HG03280 (cell line): ENCODE measurements around the gene HIP1.
"Not testable (repeated sequence)": the region's sequence is repeated elsewhere in the genome, so short reads cannot be mapped to it uniquely, and the experiment has no call there.

Source experiments
- ATAC-seq: cut with Tn5 transposase; IDR thresholded peaks from one replicate; pipeline ENCODE4 v1.9.1; 2021; ENCODE audit warnings: mild to moderate bottlenecking, moderate library complexity; ENCODE audit not compliant: unreplicated experiment

The HIP1 gene

GRCh38 chr7:75583255-75583654, 155.5 kb downstream of the HIP1 start:
- ATAC-seq: no peak

DNA sequence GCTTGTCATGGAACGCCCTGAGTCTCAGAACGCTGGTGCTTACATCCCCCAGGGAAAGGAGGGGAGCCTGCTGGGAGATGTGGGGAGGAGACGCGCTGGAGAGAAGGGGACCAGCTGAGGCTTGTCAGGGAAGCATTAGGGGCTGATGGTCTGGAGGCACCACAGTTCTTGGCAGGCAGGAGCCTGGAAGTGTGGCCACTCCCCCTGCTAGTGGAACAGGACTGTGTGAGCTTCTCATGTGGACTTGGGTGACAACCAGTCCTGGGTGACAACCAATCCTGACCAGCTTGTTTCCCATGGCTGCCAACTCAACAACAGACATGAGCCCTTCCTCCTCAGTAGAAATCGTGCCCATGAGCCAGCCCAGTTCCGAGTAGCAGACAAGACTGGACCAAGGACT, 158.8 kb downstream of the HIP1 start:
- no peak for ATAC-seq

GRCh38 chr7:75578081-75578480, 160.7 kb downstream of the HIP1 start:
- ATAC-seq: no peak

DNA sequence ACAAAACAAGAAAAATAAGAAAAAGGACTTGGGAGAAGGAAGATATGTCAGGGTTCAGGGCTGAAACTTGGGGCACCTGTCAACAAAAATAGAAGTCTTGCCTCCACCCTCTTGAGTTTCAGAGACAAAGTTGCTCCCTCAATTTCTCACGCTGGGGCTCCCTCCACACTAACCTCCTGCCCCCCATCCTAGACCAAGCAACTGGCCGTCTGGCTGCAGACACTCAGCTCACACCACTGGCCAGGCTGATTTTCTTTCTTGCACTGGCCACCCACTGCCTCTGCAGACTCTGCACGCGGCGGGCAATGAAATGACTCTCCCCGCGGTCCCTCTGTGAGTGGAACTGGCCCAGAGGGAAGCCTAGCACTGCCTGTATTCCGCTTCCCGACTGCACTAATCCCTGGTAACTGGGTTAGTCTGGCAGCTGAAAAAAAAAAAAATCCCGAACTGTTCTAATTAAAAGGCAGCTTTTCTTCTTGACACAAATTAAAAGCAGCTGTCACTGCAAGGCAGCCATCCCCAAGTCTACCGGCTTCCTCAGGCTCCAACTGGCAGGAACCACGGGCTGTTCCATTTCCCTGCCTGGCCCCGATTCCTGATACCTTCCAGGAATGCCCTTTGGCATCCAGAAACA, 163.1 kb downstream of the HIP1 start:
- ATAC-seq: no peak

- ATAC-seq: no peak
These were observed 165.2 kb downstream of the HIP1 start for GRCh38 chr7:75573477-75574019.

DNA sequence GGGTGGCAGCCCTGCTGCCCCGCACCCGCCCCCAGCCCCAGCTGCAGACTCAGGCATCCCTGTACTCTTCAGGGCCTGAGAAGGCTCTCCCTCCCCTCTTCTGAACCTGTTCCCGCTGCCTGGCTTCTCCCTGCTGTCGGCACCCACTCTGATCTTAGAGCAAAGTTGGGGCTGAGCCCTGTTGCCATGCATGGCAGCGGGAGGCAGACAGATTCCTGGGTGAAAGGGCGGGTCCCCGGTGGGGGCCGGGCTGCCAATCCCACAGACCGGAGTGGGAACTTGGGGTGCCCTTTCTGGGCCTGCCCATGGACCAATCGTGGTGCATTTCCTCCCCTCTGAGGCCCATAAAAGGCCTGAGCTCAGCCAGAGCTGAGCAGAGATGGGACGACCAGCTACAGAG, 165.9 kb downstream of the HIP1 start:
- no peak for ATAC-seq

- ATAC-seq: no peak
These were observed 166.3 kb downstream of the HIP1 start for GRCh38 chr7:75572396-75572795.

- ATAC-seq: no peak
These were observed 167.5 kb downstream of the HIP1 start for GRCh38 chr7:75571209-75571608.

GRCh38 chr7:75569629-75570282, 169.0 kb downstream of the HIP1 start:
- ATAC-seq: not testable (repeated sequence)

DNA sequence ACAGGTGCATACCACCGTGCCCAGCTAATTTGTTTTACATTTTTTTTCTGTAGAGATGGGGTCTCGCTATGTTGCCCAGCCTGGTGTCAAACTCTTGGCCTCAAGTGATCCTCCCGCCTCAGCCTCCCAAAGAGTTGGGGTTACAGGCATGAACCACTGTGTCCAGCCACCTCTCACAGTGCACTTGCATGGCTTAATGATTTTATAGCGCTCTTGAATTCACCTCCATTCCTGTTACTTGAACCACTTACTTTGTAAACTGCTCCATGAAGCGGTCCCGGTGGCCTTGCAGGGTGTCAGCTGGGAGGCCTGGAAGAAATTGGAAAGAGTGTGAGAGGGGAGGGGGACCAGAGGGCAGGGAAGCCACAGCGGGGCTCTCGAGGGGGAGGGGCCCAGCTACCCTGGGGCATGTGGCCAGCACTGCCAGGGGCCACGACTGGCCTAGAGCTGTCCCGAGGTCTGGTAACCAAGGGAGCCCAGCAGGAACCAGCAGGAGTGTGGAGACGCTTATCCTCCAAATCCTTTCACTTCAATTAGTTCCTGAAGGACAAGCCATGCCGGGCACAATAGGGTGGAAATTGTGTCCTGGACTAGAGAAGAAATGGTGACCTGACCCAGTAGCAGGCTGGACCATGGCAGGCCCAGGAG, 170.7 kb downstream of the HIP1 start:
- no peak for ATAC-seq

GRCh38 chr7:75565132-75565837, 173.5 kb downstream of the HIP1 start:
- ATAC-seq: no peak

GRCh38 chr7:75563171-75563570, 175.6 kb downstream of the HIP1 start:
- ATAC-seq: no peak

DNA sequence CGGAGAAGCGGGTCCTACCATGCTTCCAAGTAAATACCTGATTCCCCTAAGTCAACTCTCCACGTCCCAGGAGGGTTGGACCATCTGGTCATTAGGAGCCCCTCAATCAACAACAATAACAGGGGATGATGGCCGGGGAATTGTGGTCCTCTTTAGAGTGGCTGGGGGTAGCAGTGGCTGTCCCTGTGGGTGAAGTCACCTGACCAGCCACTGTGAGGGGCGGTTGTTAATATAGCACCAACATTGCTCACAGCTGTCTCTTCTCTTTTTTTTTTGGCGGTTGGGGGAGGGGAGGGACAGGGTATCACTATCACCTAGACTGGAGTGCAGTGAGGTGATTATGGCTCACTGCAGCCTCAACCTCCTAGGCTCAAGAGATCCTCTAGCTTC, 178.8 kb downstream of the HIP1 start:
- no peak for ATAC-seq

DNA sequence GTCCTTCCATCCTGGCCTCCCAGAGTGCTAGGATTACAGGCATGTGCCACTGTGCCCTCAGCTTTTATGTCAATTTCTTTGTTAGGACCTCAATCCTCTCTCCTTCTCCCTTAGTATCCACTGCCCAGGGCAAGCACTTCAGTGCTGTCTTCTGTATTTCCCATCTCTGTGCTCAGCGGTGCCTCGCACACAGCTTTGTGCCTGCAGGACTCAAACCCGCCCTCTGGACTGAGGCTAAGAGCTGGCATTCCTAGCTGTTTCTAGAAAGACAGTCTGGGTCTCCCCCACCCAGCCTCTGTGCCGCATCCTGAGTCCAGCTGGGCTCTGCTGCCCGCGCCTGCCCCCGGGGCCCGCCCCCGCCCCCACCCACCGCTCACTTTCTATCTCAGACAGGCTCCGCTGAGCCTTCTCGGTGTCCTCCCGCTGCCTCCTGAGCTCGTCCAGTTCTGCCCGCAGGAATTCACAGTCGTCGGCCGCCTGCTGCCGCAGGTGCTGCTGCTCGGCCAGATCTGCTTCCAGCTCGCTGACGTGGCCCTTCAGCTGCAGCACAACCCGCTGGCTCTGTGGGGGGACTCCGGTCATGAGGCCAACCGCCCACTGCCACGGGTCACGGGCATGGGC, 179.3 kb downstream of the HIP1 start:
- ATAC-seq: no peak

DNA sequence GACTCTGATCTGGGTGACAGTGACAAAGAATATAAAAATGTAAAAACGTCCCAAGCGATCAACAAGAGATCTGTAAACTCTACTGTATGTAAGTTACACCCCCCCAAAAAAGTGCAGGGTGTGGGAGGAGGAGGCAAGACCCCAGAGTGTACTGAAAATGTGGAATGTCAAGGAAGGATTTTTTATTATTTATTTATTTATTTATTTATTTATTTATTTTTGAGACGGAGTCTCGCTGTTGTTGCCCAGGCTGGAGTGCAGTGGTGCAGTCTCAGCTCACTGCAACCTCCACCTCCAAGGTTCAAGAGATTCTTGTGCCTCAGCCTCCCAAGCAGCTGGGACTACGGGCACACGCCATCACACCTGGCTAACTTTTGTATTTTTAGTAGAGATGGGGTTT, 181.9 kb downstream of the HIP1 start:
- ATAC-seq: not testable (repeated sequence)

- no peak for ATAC-seq
These were observed 183.0 kb downstream of the HIP1 start for GRCh38 chr7:75555736-75556135.

DNA sequence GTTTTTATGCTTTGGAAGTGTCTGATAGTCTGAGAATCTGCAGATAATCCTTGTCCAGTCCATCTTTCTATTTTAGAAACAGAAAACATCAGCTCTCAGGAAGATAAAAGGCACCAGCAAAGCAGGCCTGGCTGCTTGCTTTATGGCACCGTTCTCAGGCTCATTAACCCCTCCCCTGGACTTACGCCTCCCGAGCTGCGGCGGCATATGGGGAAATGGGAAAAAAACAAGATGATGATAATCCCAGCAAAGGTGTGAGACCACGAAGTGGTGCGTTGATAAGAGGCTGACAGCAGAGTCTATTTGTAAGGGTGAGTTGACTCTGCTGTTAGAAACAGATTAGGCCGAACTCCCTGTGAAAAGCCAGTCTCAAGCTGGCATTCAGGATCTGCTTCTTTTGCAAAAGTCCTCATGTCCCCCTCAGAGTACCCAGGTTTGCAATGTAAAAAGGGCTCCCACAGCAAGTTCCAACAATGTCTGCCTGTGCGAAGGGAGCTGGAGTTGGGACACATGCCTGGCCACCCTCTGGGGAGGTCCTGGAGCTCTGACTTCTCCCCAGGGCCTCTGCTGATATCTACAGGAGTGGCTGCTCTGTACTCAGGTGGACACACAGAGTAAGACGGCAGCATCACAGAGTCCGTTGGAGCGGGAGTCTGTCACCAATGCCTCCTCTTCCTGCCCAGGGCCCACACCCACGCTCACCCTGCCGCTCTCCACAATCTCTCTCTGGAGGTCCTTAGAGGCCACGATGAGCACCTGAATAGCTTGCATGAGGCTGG, 192.3 kb downstream of the HIP1 start:
- no peak for ATAC-seq

- no peak for ATAC-seq
These were observed 201.0 kb downstream of the HIP1 start for GRCh38 chr7:75537731-75538130.

DNA sequence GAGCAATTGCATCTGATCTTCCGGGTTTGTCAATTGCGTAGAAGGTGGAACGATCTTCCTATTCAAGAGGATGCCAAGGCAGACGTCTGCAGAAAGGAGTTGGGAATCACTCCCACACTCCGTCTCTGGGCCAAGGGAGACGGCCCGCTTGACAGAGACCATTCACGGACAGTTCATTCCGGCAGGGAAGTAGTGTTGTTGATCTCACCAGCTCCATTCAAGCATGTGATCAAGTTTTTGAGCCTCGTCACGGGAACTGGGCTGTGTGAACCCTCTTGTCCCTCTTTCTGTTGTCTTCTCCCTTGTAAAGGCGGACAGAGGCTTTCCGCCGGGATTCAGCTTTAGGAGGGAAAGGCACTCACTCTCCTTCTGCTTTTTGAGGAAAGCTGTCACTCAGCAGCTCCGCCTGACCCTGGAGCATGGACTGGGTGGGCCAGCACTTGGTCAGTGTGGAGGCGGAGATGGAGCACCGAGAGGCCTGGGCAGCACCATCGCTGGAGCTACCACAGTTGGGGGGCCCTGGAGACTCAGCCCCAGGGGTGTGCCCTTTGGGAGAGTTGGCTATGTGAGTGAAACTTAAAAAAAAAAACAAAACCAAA, 201.7 kb downstream of the HIP1 start:
- ATAC-seq: no peak

GRCh38 chr7:75536491-75536890, 202.2 kb downstream of the HIP1 start:
- ATAC-seq: no peak
